Panc1 (cell line): Measurements from ENCODE around the gene MEF2A. TPM values are rescaled to one million over a fixed set of nuclear protein-coding genes. Genes with fewer than 3 reads are reported as not detected.

Source experiments
- ATAC-seq: fragments of 200-7000 bp; cut with Tn5 transposase; 2 replicates; pipeline ENCODE4 v1.9.1; 2020; ENCODE audit warnings: mild to moderate bottlenecking, moderate library complexity
- BruUV-seq: library from RNA; stranded (reverse); fragments of 400-500 nt; replicated peaks from 2 replicates; lab custom pipeline; 2021; lab: Mats Ljungman, UMichigan
- CTCF ChIA-PET: fragments of 300-600 bp; sonication (Branson Sonifier 250); formaldehyde crosslinking; loops from one replicate; lab custom pipeline; 2022; ENCODE audit warnings: antibody characterized with exemption; lab: Charles Lee
- POLR2A ChIA-PET: fragments of 300-600 bp; sonication (Branson Sonifier 250); formaldehyde crosslinking; loops from one replicate; lab custom pipeline; 2022; ENCODE audit warnings: antibody characterized with exemption; lab: Charles Lee
- DNase-seq: peaks from one replicate; pipeline ENCODE4 v3.0.0-alpha.2; 2010; ENCODE audit warnings: low read depth, low spot score
- H3K27ac ChIP-seq: 2 replicates; pipeline ENCODE4 v1.5.1; 2011; ENCODE audit warnings: mild to moderate bottlenecking, low read length, inconsistent platforms
- H3K27me3 ChIP-seq: fragments of 200-500 bp; sonication (Bioruptor generic); 2 replicates; pipeline ENCODE4 v1.6.0; 2014; ENCODE audit warnings: low read length, inconsistent platforms; ENCODE audit not compliant: control insufficient read depth, insufficient read depth
- H3K36me3 ChIP-seq: fragments of 200-500 bp; sonication (Bioruptor generic); 2 replicates; pipeline ENCODE4 v1.5.1; 2014; ENCODE audit warnings: inconsistent platforms, mild to moderate bottlenecking, low read length, moderate library complexity; ENCODE audit not compliant: control insufficient read depth, insufficient read depth
- H3K4me1 ChIP-seq: 2 replicates; pipeline ENCODE4 v1.5.1; 2011; ENCODE audit warnings: inconsistent platforms, mild to moderate bottlenecking, low read length, moderate library complexity; ENCODE audit not compliant: control insufficient read depth, insufficient read depth
- H3K4me3 ChIP-seq, 2 experiments: 2 replicates each; pipeline ENCODE4 v1.5.1; 2011 to 2012; ENCODE audit warnings: low read depth in 2 of 2, low read length in 2 of 2, mild to moderate bottlenecking in 2 of 2, inconsistent platforms in 1 of 2, moderate library complexity in 1 of 2
- H3K9me3 ChIP-seq: fragments of 200-500 bp; sonication (Bioruptor generic); 2 replicates; pipeline ENCODE4 v1.5.1; 2014; ENCODE audit warnings: low read depth, mild to moderate bottlenecking, inconsistent platforms, low read length, moderate library complexity; ENCODE audit not compliant: control insufficient read depth, insufficient read depth
- CTCF ChIP-seq: fragments of 450-650 bp; IDR thresholded peaks from 2 replicates; pipeline ENCODE4 v1.5.1; 2017; ENCODE audit warnings: mild to moderate bottlenecking
- POLR2AphosphoS5 ChIP-seq: IDR thresholded peaks from 2 replicates; pipeline ENCODE4 v1.6.1; 2012; ENCODE audit warnings: mild to moderate bottlenecking, low read depth, low read length, moderate library complexity
- REST ChIP-seq, 2 experiments: IDR thresholded peaks; 2 replicates each; pipeline ENCODE4 v1.6.1; 2011 to 2012; ENCODE audit warnings: low read depth in 2 of 2, control low read depth in 1 of 2, low read length in 1 of 2, mild to moderate bottlenecking in 1 of 2, moderate library complexity in 1 of 2; ENCODE audit not compliant: insufficient read depth in 1 of 2
- SIN3A ChIP-seq: IDR thresholded peaks from 2 replicates; pipeline ENCODE4 v1.6.1; 2012; ENCODE audit warnings: low read depth, mild to moderate bottlenecking, low read length, moderate library complexity, borderline replicate concordance; ENCODE audit not compliant: insufficient read depth
- TCF7L2 ChIP-seq: IDR thresholded peaks from 2 replicates; pipeline ENCODE4 v1.6.1; 2011; ENCODE audit warnings: mild to moderate bottlenecking, low read depth, low read length, inconsistent platforms
- in situ Hi-C: cut with HindIII; loops from 2 replicates; pipeline ENCODE4 v1.10.0; 2016; ENCODE audit warnings: low sequenced_read_pairs, low pct_unique_long_range_greater_than_20kb
- intact Hi-C: fragments of 100-400 bp; cut with micrococcal nuclease; formaldehyde crosslinking; loops from one replicate; pipeline ENCODE4 v1.10.0; 2022; ENCODE audit not compliant: unreplicated experiment
- total RNA-seq: library from RNA; stranded (reverse); gene quantifications from one replicate; pipeline ENCODE4 v1.2.1, GENCODE V29; 2021; ENCODE audit not compliant: unreplicated experiment

Gene MEF2A
- total RNA-seq, 1 experiment from 2014 or later: 31.1 TPM

- intact Hi-C loops: no loop called here
- CTCF ChIA-PET: no interaction called here
- no TSS peak for BruUV-seq
Measured at GRCh38 chr15:99598296-99598695, 32.5 kb downstream of the MEF2A start.

DNA sequence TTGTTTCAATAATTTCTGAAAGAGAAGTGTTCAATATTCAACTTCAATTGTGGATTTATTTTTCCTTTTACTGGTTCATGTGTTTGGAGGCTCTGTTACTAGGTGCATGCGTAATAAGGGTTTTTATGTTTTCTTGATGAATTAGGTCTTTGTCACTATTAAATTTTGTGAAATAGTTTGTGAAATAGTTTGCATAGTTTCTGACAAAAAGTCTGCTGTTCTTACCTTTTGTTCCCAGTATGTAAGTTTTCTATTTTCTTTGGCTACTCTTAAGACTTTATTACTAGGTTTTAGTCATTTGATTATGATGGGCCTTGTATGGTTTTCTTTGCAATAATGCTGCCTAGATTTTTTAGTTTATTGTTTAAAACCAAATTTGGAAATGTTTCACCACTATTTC lies 38.0 kb downstream of the MEF2A start:
- intact Hi-C loops: no loop called here
- DNase-seq: no peak
- in situ Hi-C loops: no loop called here
- ChIA-PET CTCF (no interaction called here), POLR2A (no interaction called here)
- TF ChIP-seq POLR2AphosphoS5: no peak
- no peak for TF ChIP-seq REST (IDR thresholded peaks at IDR 0.05; ENCODE audit: insufficient read depth in 1 of 2, low read depth in 2 of 2, low read length in 1 of 2)
- TF ChIP-seq CTCF: no peak
- no peak for TF ChIP-seq TCF7L2
- no peak for TF ChIP-seq SIN3A
- Histone ChIP-seq H3K9me3 (peaks cover 9% of the 10 kb centered on the region; the same call in 1 of the 2 replicates), H3K27me3 (no peaks in the 10 kb centered on the region), H3K4me1 (no peaks in the 10 kb centered on the region), H3K36me3 (no peaks in the 10 kb centered on the region), H3K27ac (no peak overlapping the region), H3K4me3 (no peak overlapping the region)
- no TSS peak for BruUV-seq
- ATAC-seq: no peak

More at GRCh38 chr15:99598296-99598695, 32.5 kb downstream of the MEF2A start:
- H3K27me3 ChIP-seq: no peaks in the 10 kb centered on the region
- peaks cover 53% of the 10 kb centered on the region; the same call in 1 of the 2 replicates for H3K9me3 ChIP-seq
- ATAC-seq: no peak
- TF ChIP-seq TCF7L2 (no peak), POLR2AphosphoS5 (no peak), SIN3A (no peak), CTCF (no peak), REST (IDR thresholded peaks at IDR 0.05; ENCODE audit: insufficient read depth in 1 of 2, low read depth in 2 of 2, low read length in 1 of 2) (no peak)
- H3K36me3 ChIP-seq: no peaks in the 10 kb centered on the region
- in situ Hi-C loops: no loop called here
- H3K4me3 ChIP-seq: no peak overlapping the region
- no peak for DNase-seq
- H3K27ac ChIP-seq: no peak overlapping the region
- POLR2A ChIA-PET: no interaction called here
- no peaks in the 10 kb centered on the region for H3K4me1 ChIP-seq
